NCI-H2196 (cell line): ENCODE measurements around the gene ACSS3.
"Not testable (repeated sequence)": the region's sequence is repeated elsewhere in the genome, so short reads cannot be mapped to it uniquely, and the experiment has no call there.

ENCODE experiments used
- DNase-seq: peaks from one replicate; lab custom pipeline; 2025; ENCODE audit not compliant: unreplicated experiment; lab: John Stamatoyannopoulos, UW

The ACSS3 gene

DNA sequence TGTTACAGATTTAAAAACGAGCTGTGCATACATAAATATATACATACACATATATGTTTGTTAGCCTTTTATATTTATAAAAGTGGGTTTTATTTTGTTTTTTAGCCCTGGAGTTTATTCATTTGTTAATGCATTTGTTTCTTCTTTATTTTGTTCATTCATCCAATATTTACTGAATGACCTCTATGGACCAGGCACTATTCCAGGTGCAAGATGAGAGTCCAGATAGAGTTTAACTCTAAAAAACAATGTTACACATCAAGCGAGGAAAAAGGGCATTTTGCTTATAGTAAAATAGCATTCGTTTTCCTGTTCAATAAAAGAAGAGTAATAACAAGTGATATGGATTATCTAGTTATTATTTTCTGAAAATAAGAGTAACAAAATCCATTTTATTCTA, 14.2 kb downstream of the ACSS3 start:
- DNase-seq, result no peak

DNA sequence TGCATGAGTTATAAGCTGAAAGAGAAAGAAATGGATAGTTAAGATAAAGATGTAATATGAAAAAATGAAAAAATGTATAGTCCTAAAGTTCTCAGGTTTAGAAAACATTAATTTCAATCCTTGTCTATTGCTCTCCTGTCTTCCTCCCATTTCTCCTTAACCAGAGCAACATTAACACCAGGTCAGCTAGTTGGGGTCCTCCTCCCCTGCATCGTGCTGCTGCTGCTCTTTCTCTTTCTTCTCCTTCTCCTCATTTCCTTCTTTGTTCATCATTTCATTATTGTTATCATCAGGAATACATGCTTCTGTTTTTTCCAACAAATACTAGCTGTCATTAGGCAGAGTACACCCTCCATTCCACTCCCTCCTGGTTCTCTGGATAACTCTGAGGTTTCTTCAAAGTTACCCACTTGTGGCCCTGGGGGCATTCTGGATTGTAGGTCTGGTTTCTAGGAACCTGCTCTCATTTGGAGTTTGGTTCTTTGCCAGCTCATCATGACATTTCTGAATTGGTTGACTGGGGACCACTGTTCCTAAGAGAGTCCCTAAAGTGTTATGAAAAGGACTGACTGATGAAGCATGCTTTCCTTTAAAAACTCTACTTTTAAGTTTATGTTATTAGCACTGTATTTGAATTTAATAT, 17.0 kb downstream of the ACSS3 start:
- DNase-seq, result no peak

DNA sequence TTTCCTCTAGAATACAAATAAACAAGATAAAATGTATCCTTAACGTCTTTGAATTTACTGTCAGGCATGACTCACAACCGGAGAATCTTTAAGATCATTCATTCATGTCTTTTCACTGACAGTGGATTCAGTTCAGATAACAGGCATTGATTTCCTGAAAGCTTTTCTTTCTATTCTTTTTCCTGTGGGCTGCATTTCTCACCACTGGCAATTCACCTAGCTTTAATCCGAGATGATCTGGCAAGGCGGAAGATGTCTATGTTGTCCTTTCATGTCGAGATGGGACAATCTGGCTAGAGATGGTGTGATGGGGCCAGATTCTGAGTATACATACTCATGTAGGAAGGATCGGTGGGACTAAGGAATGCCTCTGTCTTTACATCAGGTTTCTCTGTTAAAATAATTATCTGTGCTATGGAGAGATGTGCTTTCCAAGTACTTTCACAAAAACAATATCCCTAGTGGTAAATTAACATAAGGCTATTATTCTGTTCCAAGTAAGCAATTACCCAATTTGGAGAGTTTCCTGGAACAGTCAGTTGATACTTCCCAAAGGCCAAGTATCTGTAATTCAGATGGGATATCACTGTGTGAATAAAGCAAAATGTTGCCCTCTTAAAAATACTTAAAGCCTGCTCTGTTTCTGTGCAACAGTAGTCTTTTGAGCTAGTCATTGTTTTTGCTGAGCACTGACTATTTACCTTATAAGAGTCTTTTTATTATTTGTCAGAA, 17.8 kb downstream of the ACSS3 start:
- no peak for DNase-seq

DNA sequence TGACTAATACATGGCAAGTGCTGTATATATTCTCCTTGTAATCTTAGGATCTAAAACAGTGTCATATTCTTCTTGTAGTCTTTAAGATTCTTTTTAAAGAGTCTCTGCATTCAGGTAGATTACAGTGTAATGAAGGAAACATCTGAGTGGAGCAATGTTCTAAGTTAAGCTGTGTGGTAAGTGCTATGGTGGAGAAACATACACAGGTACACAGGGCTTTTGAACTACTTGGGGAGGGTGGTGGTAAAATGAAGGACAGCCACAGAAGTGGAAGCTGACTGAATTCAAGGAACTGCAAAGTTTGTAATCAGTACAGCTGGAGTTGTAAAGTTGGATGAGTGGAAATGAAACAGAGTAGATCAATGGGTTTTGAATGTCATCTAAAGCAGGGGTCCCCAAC, 27.8 kb downstream of the ACSS3 start:
- no peak for DNase-seq

DNA sequence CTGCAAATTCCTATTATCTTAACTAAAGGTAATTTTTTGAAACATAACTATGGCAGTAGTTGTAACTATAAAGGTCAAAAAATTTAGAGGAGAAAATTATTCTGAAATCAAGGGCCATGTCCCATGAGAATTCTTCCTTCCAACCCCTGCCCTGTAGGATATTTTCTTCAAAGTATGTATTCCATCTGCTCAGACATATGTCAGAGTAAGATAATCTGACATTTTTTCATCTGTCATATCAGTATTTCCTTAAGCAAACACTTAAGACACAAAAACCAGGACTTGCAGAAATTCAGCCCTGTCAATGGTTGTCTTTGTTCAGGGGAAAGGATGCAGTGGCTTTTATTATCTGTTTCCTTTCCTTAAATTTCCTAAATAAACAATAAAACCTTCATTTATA, 36.3 kb downstream of the ACSS3 start:
- DNase-seq, result no peak

DNA sequence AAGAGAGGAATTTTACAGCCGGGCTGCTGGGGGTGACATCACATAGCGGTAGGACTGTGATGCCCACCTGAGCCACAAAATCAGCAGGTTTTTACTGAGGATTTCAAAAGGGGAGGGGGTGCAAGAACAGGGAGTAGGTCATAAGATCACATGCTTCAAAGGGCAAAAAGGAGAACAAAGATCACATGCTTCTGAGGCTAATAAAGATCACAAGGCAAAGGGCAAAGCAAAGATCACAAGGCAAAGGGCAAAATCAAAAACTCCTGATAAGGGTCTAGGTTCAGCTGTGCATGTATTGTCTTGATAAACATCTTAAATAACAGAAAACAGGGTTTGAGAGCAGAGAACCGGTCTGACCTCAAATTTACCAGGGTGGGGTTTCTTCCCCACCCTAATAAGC, 41.2 kb downstream of the ACSS3 start:
- DNase-seq, result not testable (repeated sequence)

DNA sequence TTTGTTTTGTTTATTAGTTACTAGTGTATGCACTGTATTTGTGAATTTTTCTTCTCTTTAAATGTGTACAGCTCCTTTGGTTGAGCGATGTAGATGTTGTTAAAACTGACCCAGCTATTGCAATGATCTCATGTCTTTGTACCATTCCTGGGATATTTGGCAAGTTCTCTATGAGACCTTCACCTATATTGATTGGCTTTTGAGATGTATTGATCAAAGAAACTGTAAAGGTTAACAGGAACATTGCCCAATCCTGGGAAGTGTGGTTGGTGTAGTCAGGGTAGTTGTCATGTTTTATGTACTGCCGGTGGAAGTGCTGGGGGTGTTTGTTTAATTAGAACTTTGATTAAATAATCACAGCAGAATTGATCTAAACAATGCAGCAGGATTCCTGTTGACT, 43.1 kb downstream of the ACSS3 start:
- no peak for DNase-seq

DNA sequence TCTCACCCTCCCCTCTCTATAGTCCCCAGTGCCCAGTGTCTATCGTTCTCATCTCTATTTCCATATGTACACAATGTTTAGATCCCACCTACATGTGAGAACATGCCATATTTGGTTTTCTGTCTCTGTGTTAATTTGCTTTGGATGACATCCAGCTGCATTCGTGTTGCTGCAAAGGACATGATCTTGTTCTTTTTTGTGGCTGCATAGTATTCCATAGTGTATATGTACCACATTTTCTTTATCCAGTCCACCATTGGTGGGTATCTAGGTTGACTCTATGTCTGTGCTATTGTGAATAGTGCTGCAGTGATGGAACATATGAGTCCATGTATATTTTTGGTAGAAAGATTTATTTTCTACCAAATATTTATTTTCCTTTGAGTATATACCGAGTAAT, 45.7 kb downstream of the ACSS3 start:
- no peak for DNase-seq

DNA sequence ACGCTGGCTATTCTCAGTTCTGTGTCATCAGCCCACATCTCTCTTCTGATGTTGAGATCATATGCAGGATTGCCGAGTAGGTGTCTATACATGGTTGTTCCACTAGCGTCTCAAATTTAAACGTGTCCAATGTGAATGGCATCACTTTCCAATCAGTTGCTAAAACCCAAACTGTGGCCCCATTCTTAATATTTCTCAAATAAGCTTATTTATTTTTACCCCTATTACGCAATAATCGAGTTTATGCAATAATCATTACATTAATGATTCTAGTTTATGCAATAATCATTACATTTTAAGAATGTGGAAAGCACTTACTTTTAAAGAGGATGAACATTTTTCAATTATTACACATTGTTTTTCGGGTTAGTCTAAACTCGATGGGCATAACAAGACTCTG, 47.8 kb downstream of the ACSS3 start:
- no peak for DNase-seq

DNA sequence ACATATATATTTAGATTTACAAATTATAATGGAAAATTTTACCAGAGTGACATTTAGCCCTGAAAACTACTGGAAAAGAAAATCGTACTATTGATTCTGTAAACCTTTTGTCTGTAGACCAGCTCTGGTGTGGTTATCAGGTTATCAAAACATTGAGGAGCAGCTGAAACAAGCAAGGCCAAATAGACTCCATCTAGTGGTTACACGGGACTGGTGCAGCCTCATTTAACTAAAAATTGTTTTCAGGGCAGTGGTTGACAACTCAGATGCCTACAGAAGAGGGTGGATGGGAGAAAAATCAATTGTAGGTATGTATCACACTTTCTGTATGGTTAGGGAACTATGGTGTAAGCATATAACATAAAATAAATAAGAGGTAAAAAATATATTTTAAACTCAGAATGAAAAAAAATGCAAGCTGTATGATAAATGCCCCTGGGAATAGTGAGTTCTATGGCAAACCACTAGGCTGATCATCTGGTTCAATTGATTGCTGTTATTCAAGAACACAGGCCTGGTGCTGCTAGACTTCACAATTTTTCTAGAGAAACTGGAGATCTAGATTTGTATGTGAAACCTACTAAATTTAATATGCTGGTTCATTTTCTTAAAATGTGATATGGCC, 51.2 kb downstream of the ACSS3 start:
- peak; percentile 27 for DNase-seq

DNA sequence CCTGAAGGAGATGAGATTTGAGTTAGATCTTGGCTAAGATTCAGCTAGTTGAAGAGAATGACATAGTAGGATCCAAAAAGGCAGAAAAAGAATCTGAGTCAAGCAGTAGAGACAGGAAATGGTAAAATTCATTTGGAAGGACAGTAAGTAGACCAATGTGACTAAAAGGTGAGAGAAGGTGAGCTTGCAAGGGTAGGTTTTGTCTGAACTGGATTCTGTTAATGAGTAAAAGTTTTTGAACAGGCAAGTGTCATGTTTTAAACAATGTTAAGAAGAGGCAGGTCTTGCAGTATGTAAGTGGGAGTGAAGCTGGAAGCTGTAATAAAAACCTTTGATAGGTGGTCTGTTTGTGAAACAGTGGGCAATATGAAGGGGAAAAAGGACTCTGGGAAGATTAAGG, 58.6 kb downstream of the ACSS3 start:
- DNase-seq, result no peak

DNA sequence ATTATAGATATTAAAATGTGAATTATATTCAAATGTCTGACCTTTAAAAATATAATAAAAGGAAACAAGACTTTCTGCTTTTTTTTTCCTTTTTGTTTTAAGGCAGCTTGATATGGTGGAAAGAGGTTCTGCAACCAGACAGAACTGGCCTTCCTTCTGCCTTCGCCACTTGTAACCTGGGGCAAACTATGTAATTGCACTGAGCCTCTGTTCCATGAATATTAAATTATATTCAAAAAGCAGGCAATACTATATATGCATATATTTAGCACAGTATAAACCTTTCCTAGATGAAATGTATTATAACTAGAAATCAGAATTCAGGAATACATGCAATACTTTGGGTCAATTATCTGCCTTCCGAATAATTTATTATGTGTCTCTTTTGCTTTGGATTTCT, 59.9 kb downstream of the ACSS3 start:
- DNase-seq, result no peak

DNA sequence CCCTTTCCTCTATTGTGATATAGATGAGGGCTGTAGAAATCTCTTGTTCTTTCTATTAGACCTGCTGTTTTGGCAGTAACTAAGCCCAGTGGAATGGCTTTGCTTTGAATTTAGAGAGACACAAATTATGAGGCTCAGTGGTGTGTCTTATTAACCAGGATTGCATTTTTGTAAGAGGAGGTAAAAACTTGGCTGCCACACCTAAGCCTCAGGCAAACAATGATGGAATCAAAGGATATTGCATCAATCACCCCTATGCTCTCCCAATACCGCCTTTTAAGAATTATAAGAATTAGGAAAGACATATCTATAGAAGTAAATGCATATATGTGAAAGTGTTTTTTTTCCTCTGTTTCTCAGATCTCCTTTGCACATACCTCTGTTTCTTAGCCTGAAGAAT, 63.3 kb downstream of the ACSS3 start:
- DNase-seq, result no peak

DNA sequence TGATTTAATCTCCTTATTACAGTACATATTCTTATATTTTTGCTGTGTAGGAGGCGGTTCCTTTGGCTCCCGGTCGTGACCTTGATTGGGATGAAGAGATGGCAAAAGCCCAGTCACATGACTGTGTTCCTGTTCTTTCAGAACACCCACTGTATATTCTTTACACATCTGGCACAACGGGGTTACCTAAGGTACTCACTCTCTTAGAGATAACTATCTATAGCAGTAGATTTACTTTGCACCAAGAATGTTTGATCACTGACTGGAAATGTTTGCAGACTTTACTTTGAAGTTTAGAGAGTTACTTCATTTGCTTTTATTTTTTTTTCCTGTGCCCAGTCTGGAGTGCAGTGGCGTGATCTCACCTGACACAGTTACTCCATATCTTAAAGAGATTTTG, 65.2 kb downstream of the ACSS3 start:
- DNase-seq, result no peak

DNA sequence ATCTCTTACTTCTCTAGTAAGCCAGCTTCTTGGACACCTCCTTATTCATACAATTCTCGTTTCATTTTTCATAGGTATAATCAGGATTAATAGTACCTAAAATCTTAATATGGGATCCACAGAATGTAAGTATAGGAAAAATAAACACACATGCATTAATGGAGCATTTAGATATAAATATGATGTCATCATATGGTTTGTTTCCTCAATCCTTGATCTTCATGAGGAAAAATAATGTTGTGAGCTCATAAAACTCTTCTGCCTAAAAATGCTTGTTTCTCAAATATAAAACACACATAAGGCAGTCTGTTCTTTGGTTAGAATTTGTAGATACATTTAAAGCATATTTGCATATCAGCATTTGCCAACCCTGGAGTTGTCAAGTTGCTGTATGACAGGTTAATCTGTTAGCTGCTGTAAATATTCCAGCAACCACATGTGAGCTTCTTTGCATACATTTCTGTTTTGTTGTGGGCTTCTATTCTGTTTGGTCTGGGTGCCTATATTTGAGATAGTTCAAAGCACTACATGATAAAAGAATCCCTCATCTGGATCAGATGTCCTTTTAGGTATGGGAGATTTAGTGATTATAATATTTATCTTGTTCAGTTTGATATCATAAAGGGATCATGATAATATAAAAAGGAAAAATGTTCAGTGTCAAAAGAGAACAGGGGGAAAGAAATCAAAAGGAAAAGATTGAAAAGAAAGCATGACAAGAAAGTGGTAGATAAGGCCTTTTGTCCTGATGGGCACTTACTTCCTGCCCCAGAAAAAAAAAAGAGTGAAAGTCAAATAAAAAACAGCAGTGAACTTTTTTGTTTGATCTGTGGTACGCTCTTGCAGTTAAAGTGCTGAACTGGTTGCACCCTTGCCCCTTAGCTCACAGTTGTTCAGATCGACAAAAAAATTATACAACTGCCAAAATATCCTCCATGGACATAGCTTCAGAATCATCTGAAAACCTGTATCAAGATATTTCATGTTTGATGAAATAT, 68.6 kb downstream of the ACSS3 start:
- DNase-seq, result no peak

DNA sequence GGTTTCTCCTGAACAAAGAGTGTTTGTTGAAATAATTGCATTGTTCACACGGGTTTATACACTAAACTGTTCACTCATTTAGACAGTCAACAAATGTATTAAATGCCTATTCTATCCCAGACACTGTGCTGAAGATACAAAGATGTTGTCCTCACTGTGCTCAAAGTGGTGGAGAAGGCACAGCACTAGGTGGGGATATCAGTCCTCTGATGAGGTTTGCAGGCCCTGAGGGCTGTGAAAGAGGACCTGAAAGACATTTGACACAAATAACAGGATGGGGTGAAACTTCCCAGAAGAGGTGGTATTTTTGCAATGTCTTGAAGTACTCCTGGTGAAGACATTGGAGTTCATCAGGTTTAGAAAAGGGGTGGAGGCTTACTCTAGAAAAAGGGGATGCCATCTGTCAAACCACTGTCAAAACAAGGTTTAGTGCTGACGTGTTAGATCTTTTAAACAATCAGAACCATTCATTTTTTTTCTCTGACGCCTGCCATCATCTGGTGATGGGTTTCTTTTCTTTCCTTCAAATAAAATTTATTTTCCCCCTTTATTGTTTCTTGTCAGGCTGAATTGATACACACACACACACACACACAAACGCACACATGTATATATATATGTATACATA, 69.5 kb downstream of the ACSS3 start:
- DNase-seq, result no peak

DNA sequence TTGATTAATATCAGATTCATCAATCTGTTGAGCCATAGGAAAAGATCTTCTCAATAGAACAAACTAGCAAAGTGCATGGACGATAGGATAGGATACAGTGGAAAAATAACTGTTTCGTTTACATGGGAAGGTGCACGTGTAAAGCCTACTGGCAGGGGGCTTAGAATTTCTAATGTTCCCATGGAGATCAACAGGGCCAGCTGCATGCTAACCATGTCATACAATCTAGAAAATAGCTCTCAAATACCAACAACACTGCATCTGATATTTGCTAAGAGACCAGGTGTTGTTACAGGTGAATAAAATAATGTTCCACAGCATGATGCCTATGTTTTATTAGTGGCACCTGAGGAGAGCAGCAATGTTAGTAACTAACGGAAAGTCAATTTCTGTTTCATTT, 72.5 kb downstream of the ACSS3 start:
- DNase-seq, result no peak

DNA sequence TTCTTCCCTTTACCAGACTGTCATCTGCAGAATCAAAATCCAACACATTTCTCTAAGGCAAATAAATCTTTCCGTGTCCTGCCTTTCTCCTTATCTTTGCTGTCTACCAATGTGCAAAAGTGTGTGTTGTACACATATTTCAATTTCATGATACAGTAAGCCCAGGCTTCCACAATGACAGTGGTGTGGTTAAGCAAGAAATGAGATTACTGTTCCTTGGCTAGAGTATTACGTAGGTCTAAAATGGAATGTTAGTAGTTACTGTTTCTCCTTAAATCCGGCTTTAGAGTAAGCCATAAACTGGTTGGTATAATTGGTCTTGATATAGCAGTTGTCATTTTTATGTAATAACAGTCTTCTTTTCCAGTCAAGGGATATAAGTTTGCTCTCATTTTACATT, 82.0 kb downstream of the ACSS3 start:
- DNase-seq, result no peak

DNA sequence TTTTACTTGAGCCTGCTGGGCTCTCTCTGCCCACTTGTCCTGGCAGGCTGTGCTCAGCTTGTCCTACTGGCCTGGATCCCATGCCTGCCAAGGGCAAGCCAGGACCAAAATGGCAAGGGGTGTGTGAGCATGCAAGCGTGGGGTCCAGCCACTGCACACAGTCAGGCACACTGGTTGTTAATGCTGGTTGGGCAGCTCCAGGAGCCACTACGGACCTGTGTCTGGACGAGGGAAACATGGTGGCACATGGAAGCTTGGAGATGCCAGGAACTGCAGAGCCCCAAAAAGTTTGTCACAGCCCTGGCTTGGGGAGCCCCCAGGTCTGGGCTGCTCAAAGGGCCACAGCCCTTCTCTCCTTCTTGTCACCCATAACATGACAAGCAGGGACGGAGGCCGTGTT, 83.8 kb downstream of the ACSS3 start:
- no peak for DNase-seq

DNA sequence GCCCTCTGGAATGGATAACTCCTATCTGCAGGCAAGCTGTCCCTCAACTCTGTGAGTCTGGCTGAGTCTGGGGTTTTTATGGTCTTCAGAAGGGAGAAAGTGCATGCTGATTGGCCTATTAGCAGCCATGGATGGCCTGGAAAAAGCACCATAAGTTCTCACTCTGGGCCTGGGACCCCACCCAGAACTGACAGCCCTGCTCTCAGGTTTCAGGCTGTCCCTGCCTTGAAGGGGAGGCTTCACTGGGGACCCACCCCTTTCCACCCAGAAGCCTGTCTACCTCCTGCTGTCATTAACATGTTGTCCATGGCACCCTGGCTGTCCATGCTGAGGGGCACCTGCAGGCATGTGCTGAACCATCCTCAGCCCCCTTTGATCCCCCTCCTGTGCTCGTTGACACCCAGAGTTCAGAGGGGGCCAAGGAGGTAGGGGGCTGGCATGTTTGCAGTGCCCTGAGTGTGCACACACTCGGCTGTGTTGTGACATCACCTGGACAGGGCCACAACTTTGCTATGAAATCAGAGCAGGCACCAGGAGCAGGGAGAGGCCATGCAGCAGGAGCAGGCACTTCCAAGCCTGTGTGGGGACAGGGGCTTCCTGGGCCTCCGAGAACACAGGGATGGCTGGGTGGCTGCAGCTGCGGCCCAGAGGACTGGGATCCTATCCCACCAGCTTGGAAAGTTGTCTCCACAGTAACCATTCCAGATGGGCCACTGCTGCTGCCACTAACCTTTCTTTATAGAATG, 84.7 kb downstream of the ACSS3 start:
- DNase-seq, result no peak
